Right lobe of liver (tissue), 6 donors: Measurements from ENCODE around the gene MTUS2. TPM values are rescaled to one million over a fixed set of nuclear protein-coding genes. Genes with fewer than 3 reads are reported as not detected.

ENCODE experiments used
- ATAC-seq, 4 donors: fragments of 200-7000 bp; cut with Tn5 transposase; one replicate each; pipeline ENCODE4 v1.9.1; 2020; ENCODE audit warnings: mild to moderate bottlenecking in 4 of 4, moderate library complexity in 4 of 4
- DNase-seq, 3 donors: peaks; one replicate each; pipeline ENCODE4 v3.0.0-alpha.2; 2020
- H3K27ac ChIP-seq, 3 donors: fragments of 200-600 bp; one replicate each; pipeline ENCODE4 v1.8.0; 2022
- H3K27me3 ChIP-seq, 2 donors: fragments of 200-600 bp; one replicate each; pipeline ENCODE4 v1.8.0; 2022
- H3K36me3 ChIP-seq, 4 donors: fragments of 200-600 bp; sonication (generic) in 1 of 4; one replicate each; pipeline versions ENCODE4 v1.5.1 to v1.8.0; 2017 to 2022; ENCODE audit warnings: control low read depth in 1 of 4
- H3K4me1 ChIP-seq, 4 donors: fragments of 200-600 bp; sonication (generic) in 1 of 4; one replicate each; pipeline versions ENCODE4 v1.5.1 to v1.8.0; 2017 to 2022; ENCODE audit warnings: control low read depth in 1 of 4
- H3K4me3 ChIP-seq, 3 donors: fragments of 200-600 bp; one replicate each; pipeline ENCODE4 v1.8.0; 2022
- H3K9me3 ChIP-seq, 4 donors: fragments of 200-600 bp; sonication (generic) in 1 of 4; one replicate each; pipeline versions ENCODE4 v1.5.1 to v1.8.0; 2017 to 2022; ENCODE audit warnings: control low read depth in 1 of 4
- CTCF ChIP-seq, 4 donors: fragments of 200-600 bp in 3 of 4; fragments of 450-650 bp in 1 of 4; IDR thresholded peaks; one replicate each; pipeline versions ENCODE4 v1.5.1 to v1.8.0; 2016 to 2022; ENCODE audit warnings: antibody characterized with exemption in 4 of 4, mild to moderate bottlenecking in 2 of 4
- POLR2A ChIP-seq: fragments of 450-650 bp; IDR thresholded peaks from one replicate; pipeline ENCODE4 v1.6.1; 2017; ENCODE audit warnings: antibody characterized with exemption, mild to moderate bottlenecking
- WGBS: methylation state at CpG from one replicate; pipeline ENCODE4 v1.1.6; 2018; ENCODE audit warnings: low coverage, low lambda C conversion rate; ENCODE audit not compliant: insufficient coverage; ENCODE audit errors: missing lambda C conversion rate; 5-methylcytosine and 5-hydroxymethylcytosine counted together
- intact Hi-C, 2 donors: fragments of 100-400 bp; cut with DNase I; formaldehyde crosslinking; loops; one replicate each; pipeline versions ENCODE4 v1.11.2 to v1.14.1; 2022
- total RNA-seq, 6 experiments: library from RNA; depleted of rRNA in 2 of 6; stranded (reverse); fragments of >200 nt in 2 of 6; fragmentation: NEBNext Ultra II Directional in 3 of 6; extraction: Animal tissue kit (Norgen Biotek cat#: 25700) in 3 of 6; gene quantifications; one replicate each; pipeline versions ENCODE4 v1.1.0 to v1.2.4, GENCODE V29; 2016 to 2023
- donor health status: DM: no; HTN: yes; CAD: no.
- donor health status: DM: no; HTN: no; CAD: no.
- donor health status: DM: no; HTN: no; CAD: no.
- donor health status: DM: no; HTN: yes; CAD: no.
- donor health status: DM: no; HTN: yes; CAD: no.

Gene MTUS2
- total RNA-seq, 6 experiments from 2014 or later = 0.15 to 2.2 (median 0.98) TPM

DNA sequence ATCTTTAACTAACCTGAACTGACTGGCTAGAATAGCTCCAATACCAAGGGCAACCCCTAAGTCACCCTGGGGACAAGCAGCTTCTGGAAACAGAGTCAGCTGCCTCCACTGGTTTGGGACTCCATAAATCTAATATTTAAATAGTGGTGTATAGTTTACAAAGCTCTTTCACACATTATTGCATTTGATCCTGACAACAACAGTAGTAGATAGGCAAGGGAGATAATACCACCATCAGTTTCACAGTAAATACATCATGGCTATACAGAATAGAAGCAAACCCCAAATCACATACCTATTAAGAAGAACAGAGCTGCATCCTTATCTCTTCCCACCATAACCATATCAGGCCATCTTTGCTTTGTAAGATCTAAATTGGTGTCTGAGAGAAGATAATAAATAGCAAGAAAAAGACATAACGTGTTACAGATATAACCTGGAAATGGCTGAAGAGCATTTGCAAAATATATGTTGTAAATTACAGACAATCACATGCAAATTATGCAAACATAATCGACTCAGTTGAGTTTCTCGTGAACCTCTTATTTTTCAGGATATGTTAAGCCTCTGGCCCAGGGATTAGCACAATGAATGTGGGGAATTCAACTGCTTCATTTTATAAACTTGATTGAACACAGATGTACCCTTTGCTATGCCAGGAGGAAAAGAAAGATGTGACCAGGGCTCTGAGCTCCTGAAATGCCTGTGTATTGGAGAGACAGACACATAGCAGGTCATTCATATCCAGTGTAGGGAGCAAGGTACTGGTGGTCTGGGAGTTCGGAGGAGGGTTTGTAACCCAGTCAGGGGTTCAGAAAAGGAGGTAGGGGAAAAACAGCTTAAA lies 632.9 kb downstream of the MTUS2 start:
- no peaks in the 10 kb centered on the region for H3K9me3 ChIP-seq
- H3K27me3 ChIP-seq = no peaks in the 10 kb centered on the region
- no peaks in the 10 kb centered on the region for H3K36me3 ChIP-seq
- no peak overlapping the region for H3K27ac ChIP-seq
- ATAC-seq (no peak), DNase-seq (no peak)
- intact Hi-C loops = no loop called here
- H3K4me3 ChIP-seq = no peak overlapping the region
- TF ChIP-seq CTCF (IDR thresholded peaks at IDR 0.05) (no peak), POLR2A (no peak)
- 75% methylated on average over 4 of the region's 4 CpGs for whole genome bisulfite sequencing
- H3K4me1 ChIP-seq = no peaks in the 10 kb centered on the region

- intact Hi-C loops = no loop called here
- Histone ChIP-seq H3K4me3 (no peak overlapping the region), H3K27ac (no peak overlapping the region), H3K36me3 (no peaks in the 10 kb centered on the region), H3K4me1 (no peaks in the 10 kb centered on the region), H3K9me3 (no peaks in the 10 kb centered on the region), H3K27me3 (no peaks in the 10 kb centered on the region)
- DNase-seq (no peak), ATAC-seq (no peak)
- TF ChIP-seq CTCF (IDR thresholded peaks at IDR 0.05) (no peak), POLR2A (no peak)
- WGBS = 33% methylated on average over 1 of the region's 1 CpG
These were observed 633.5 kb downstream of the MTUS2 start for GRCh38 chr13:29453617-29454011.

DNA sequence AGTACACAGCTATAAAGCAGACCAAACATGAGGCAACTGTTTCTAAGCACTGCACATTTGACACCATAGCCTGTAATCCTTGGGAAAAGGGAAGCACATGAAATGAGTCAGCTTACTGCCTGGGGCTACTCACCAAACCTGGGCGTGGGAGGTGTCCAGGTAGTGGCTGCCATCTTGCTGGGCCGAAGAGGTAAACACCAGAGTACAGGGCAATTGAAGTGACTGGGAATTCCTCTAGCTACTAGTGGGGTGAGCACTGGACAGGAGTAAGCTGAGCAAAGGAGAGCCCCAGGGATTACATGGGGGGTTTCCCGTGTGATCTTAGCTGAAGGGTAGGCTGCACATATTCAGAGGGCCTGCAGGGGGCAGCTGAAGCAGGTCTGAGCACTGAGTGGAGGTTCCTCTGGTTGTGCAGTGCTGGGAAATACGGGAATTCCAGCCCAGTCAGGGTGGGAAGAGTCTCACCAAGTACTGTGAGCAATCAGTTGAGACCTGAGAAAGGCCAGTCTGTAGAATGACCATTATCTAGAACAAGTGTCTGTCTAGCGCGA lies 634.9 kb downstream of the MTUS2 start:
- TF ChIP-seq CTCF (IDR thresholded peaks at IDR 0.05) (peak in 2 of 4 donors; percentile 12 to 31), POLR2A (no peak)
- intact Hi-C loops = no loop called here
- 78% methylated on average over 4 of the region's 6 CpGs for WGBS
- ATAC-seq = peak in 2 of 4 donors; percentile 20 to 26
- no peak overlapping the region for H3K27ac ChIP-seq
- DNase-seq = no peak
- H3K4me3 ChIP-seq = no peak overlapping the region
- no peaks in the 10 kb centered on the region for H3K27me3 ChIP-seq
- no peaks in the 10 kb centered on the region for H3K9me3 ChIP-seq
- no peaks in the 10 kb centered on the region for H3K4me1 ChIP-seq
- no peaks in the 10 kb centered on the region for H3K36me3 ChIP-seq

GRCh38 chr13:29456419-29456818 lies 636.3 kb downstream of the MTUS2 start:
- DNase-seq (no peak), ATAC-seq (no peak)
- intact Hi-C loops = no loop called here
- Histone ChIP-seq H3K4me1 (no peaks in the 10 kb centered on the region), H3K9me3 (no peaks in the 10 kb centered on the region), H3K27me3 (no peaks in the 10 kb centered on the region), H3K4me3 (no peak overlapping the region), H3K27ac (no peak overlapping the region), H3K36me3 (no peaks in the 10 kb centered on the region)
- TF ChIP-seq CTCF (IDR thresholded peaks at IDR 0.05) = no peak
- no peak for TF ChIP-seq POLR2A
- WGBS = 50% methylated on average over 1 of the region's 1 CpG
